Measurements from ENCODE around the gene BOD1. TPM values are rescaled to one million over a fixed set of nuclear protein-coding genes. Genes with fewer than 3 reads are reported as not detected.

BOD1 gene
- total and polyA plus RNA-seq, 4 donors: 15.1 to 16.0 (median 15.6) TPM

- Histone ChIP-seq H3K9me3 (ENCODE audit: control insufficient read depth in 4 of 4, low read length in 3 of 4) (no peaks in the 10 kb centered on the region), H3K4me1 (ENCODE audit: control insufficient read depth in 4 of 4, insufficient read depth in 4 of 4, low read length in 3 of 4) (peaks cover 0 to 14% (median 10%) of the 10 kb centered on the region in 4 donors), H3K27me3 (ENCODE audit: control insufficient read depth in 4 of 4, insufficient read depth in 4 of 4, low read length in 3 of 4) (no peaks in the 10 kb centered on the region), H3K27ac (ENCODE audit: low read depth in 1 of 2, low read length in 2 of 2) (no peak overlapping the region), H3K4me3 (ENCODE audit: low read depth in 1 of 3, low read length in 3 of 3) (no peak overlapping the region), H3K9ac (ENCODE audit: low read depth in 1 of 2, low read length in 2 of 2) (no peak overlapping the region), H3K36me3 (ENCODE audit: control insufficient read depth in 4 of 4, insufficient read depth in 3 of 4, low read depth in 1 of 4, low read length in 3 of 4) (no peaks in the 10 kb centered on the region)
- WGBS: 88% methylated on average over 7 of the region's 7 CpGs
- DNase-seq (ENCODE audit: low spot score): no peak
- TF ChIP-seq RXRA (IDR thresholded peaks at IDR 0.05) (no peak), ATF3 (IDR thresholded peaks at IDR 0.05) (no peak), HNF4G (IDR thresholded peaks at IDR 0.05) (no peak), ZBTB33 (IDR thresholded peaks at IDR 0.05) (no peak), CTCF (IDR thresholded peaks at IDR 0.05; ENCODE audit: low read depth, low read length, missing input control) (no peak), HNF4A (conservative IDR thresholded peaks at IDR 0.05) (no peak), TAF1 (conservative IDR thresholded peaks at IDR 0.05) (no peak), NR2F2 (IDR thresholded peaks at IDR 0.05) (no peak), RAD21 (IDR thresholded peaks at IDR 0.05) (no peak), MAX (IDR thresholded peaks at IDR 0.05) (no peak), YY1 (IDR thresholded peaks at IDR 0.05) (no peak), EGR1 (IDR thresholded peaks at IDR 0.05; ENCODE audit: low read depth in 2 of 2) (no peak), FOXA2 (IDR thresholded peaks at IDR 0.05) (no peak)
These were observed 20.9 kb upstream of the BOD1 start for GRCh38 chr5:173637340-173637739.

- H3K4me3 ChIP-seq (ENCODE audit: low read depth in 1 of 3, low read length in 3 of 3): no peak overlapping the region
- H3K9ac ChIP-seq (ENCODE audit: low read depth in 1 of 2, low read length in 2 of 2): no peak overlapping the region
- 91% methylated on average over 4 of the region's 4 CpGs for WGBS
- DNase-seq (ENCODE audit: low spot score): no peak
- H3K36me3 ChIP-seq (ENCODE audit: control insufficient read depth in 4 of 4, insufficient read depth in 3 of 4, low read depth in 1 of 4, low read length in 3 of 4): no peaks in the 10 kb centered on the region
- H3K27me3 ChIP-seq (ENCODE audit: control insufficient read depth in 4 of 4, insufficient read depth in 4 of 4, low read length in 3 of 4): no peaks in the 10 kb centered on the region
- no peaks in the 10 kb centered on the region for H3K9me3 ChIP-seq (ENCODE audit: control insufficient read depth in 4 of 4, low read length in 3 of 4)
- H3K4me1 ChIP-seq (ENCODE audit: control insufficient read depth in 4 of 4, insufficient read depth in 4 of 4, low read length in 3 of 4): peaks cover 0 to 5% (median 0%) of the 10 kb centered on the region in 4 donors
- TF ChIP-seq JUND (IDR thresholded peaks at IDR 0.05) (no peak), FOXA2 (IDR thresholded peaks at IDR 0.05) (no peak), RAD21 (IDR thresholded peaks at IDR 0.05) (no peak), YY1 (IDR thresholded peaks at IDR 0.05) (no peak), HNF4G (IDR thresholded peaks at IDR 0.05) (no peak), FOXA1 (IDR thresholded peaks at IDR 0.05) (no peak), ZBTB33 (IDR thresholded peaks at IDR 0.05) (no peak), HNF4A (conservative IDR thresholded peaks at IDR 0.05) (no peak), GABPA (IDR thresholded peaks at IDR 0.05 in 1 of 2, conservative IDR thresholded peaks at IDR 0.05 in 1 of 2) (no peak), ATF3 (IDR thresholded peaks at IDR 0.05) (no peak), REST (IDR thresholded peaks at IDR 0.05) (no peak), SP1 (IDR thresholded peaks at IDR 0.05) (no peak), MAX (IDR thresholded peaks at IDR 0.05) (no peak), EGR1 (IDR thresholded peaks at IDR 0.05; ENCODE audit: low read depth in 2 of 2) (no peak), RXRA (IDR thresholded peaks at IDR 0.05) (no peak), NR2F2 (IDR thresholded peaks at IDR 0.05) (no peak)
- H3K27ac ChIP-seq (ENCODE audit: low read depth in 1 of 2, low read length in 2 of 2): no peak overlapping the region
These were observed 18.1 kb upstream of the BOD1 start for GRCh38 chr5:173634465-173634983.

All from liver (tissue), 9 donors.